Endothelial cell of umbilical vein (primary cell): ENCODE results near the gene SFTPD. TPM values are rescaled to one million over a fixed set of nuclear protein-coding genes. Genes with fewer than 3 reads are reported as not detected.

Source experiments
- BruUV-seq: library from RNA; stranded (reverse); fragments of 400-500 nt; replicated peaks from 2 replicates; lab custom pipeline; 2021; lab: Mats Ljungman, UMichigan
- CTCF ChIA-PET: fragments of 300-600, 350-600 bp; sonication (Branson Sonifier 250); formaldehyde crosslinking; loops from one replicate; lab custom pipeline; 2021; ENCODE audit warnings: antibody characterized with exemption, inconsistent platforms; lab: Charles Lee
- POLR2A ChIA-PET: fragments of 300-600, 350-600 bp; sonication (Branson Sonifier 250); formaldehyde crosslinking; loops from one replicate; lab custom pipeline; 2021; ENCODE audit warnings: antibody characterized with exemption, inconsistent platforms; lab: Charles Lee
- DNase-seq: peaks from one replicate; pipeline ENCODE4 v3.0.0-alpha.2; 2011; ENCODE audit warnings: low read depth, low spot score
- FAIRE-seq: peaks from 2 replicates; lab custom pipeline; 2011; peaks lifted over from hg19 to GRCh38; lab: Jason Lieb, UNC
- H2AFZ ChIP-seq: 2 replicates; pipeline ENCODE4 v1.6.0; 2012; ENCODE audit warnings: low read depth, low read length, control low read depth, inconsistent platforms
- H3K27ac ChIP-seq: 2 replicates; pipeline ENCODE4 v1.5.1; 2011; ENCODE audit warnings: low read depth, mild to moderate bottlenecking, control low read depth, low read length, moderate library complexity; ENCODE audit not compliant: insufficient read depth
- H3K27me3 ChIP-seq, 2 experiments: 2 replicates each; pipeline versions ENCODE4 v1.6.0 to v1.6.1; 2011; ENCODE audit warnings: low read length in 2 of 2, mixed read lengths in 1 of 2; ENCODE audit not compliant: control insufficient read depth in 2 of 2, insufficient read depth in 2 of 2
- H3K36me3 ChIP-seq, 2 experiments: 2 replicates in 1 of 2; 3 replicates in 1 of 2; pipeline ENCODE4 v1.5.1; 2011; ENCODE audit warnings: low read length in 2 of 2, mild to moderate bottlenecking in 1 of 2, moderate library complexity in 1 of 2; ENCODE audit not compliant: control insufficient read depth in 2 of 2, insufficient read depth in 2 of 2; ENCODE audit errors: extremely low read depth in 1 of 2
- H3K4me1 ChIP-seq: 3 replicates; pipeline ENCODE4 v1.5.1; 2011; ENCODE audit warnings: mild to moderate bottlenecking, low read length; ENCODE audit not compliant: control insufficient read depth, insufficient read depth; ENCODE audit errors: extremely low read depth
- H3K4me2 ChIP-seq: 2 replicates; pipeline ENCODE4 v1.6.1; 2011; ENCODE audit warnings: low read length, control low read depth, mixed read lengths; ENCODE audit not compliant: insufficient read depth
- H3K4me3 ChIP-seq, 3 experiments: fragments of 200-600 bp in 1 of 3; sonication (generic), shearing (Covaris generic) in 1 of 3; replicated peaks in 1 of 3; 2 replicates each; pipeline ENCODE4 v1.5.1; 2011 to 2016; ENCODE audit warnings: control low read depth in 3 of 3, low read length in 3 of 3, mild to moderate bottlenecking in 2 of 3, inconsistent platforms in 1 of 3, low read depth in 1 of 3, moderate library complexity in 1 of 3; ENCODE audit not compliant: insufficient read depth in 1 of 3
- H3K79me2 ChIP-seq: 2 replicates; pipeline ENCODE4 v1.6.0; 2012; ENCODE audit warnings: low read length, inconsistent platforms; ENCODE audit not compliant: control insufficient read depth, insufficient read depth
- H3K9ac ChIP-seq: replicated peaks from 2 replicates; pipeline ENCODE3; 2011; ENCODE audit warnings: low read length, control low read depth; ENCODE audit not compliant: insufficient read depth; ENCODE audit errors: extremely low read depth
- H3K9me1 ChIP-seq: replicated peaks from 3 replicates; pipeline ENCODE4 v1.6.0; 2011; ENCODE audit warnings: mild to moderate bottlenecking, low read length; ENCODE audit not compliant: control insufficient read depth, insufficient read depth; ENCODE audit errors: extremely low read depth
- H3K9me3 ChIP-seq: replicated peaks from 2 replicates; pipeline ENCODE4 v1.5.1; 2012; ENCODE audit warnings: low read length, inconsistent platforms; ENCODE audit not compliant: control insufficient read depth, insufficient read depth
- H4K20me1 ChIP-seq: replicated peaks from 2 replicates; pipeline ENCODE3; 2011; ENCODE audit warnings: mild to moderate bottlenecking, low read length; ENCODE audit not compliant: control insufficient read depth, insufficient read depth; ENCODE audit errors: extremely low read depth
- EZH2 ChIP-seq: IDR thresholded peaks from 2 replicates; pipeline ENCODE4 v1.6.1; 2012; ENCODE audit warnings: borderline replicate concordance, low read depth, mild to moderate bottlenecking, moderate library complexity, low read length, inconsistent platforms; ENCODE audit not compliant: severe bottlenecking
- GATA2 ChIP-seq: IDR thresholded peaks from 2 replicates; pipeline ENCODE4 v1.7.0; 2011; ENCODE audit warnings: low read depth, mild to moderate bottlenecking, moderate library complexity, mixed read lengths, low read length; ENCODE audit not compliant: insufficient read length, insufficient read depth
- JUN ChIP-seq: IDR thresholded peaks from 2 replicates; pipeline ENCODE4 v1.6.1; 2011; ENCODE audit warnings: borderline replicate concordance, low read depth; ENCODE audit not compliant: insufficient read length, insufficient read depth
- POLR2A ChIP-seq: IDR thresholded peaks from 2 replicates; pipeline ENCODE4 v1.6.1; 2012; ENCODE audit warnings: low read depth, mild to moderate bottlenecking, control low read depth, low read length
- POLR2AphosphoS5 ChIP-seq: IDR thresholded peaks from 2 replicates; pipeline ENCODE4 v1.6.1; 2012; ENCODE audit warnings: low read depth, mild to moderate bottlenecking, control low read depth, low read length, moderate library complexity; ENCODE audit not compliant: insufficient read depth
- dilution Hi-C: fragments of 300-500 bp; cut with MboI; formaldehyde crosslinking; loops from one replicate; pipeline ENCODE4 v1.15.0; 2019; ENCODE audit warnings: low sequenced_read_pairs; ENCODE audit not compliant: extremely low pct_ligation_motif_present
- intact Hi-C: fragments of 100-400 bp; cut with micrococcal nuclease; formaldehyde crosslinking; loops from one replicate; pipeline ENCODE4 v1.10.0; 2022
- polyA plus RNA-seq, 4 experiments: library from polyadenylated mRNA; depleted of rRNA in 3 of 4; stranded (reverse) in 3 of 4; unstranded in 1 of 4; fragments of >200 nt; gene quantifications; 2 replicates each; pipeline versions ENCODE4 v1.2.1 to v1.2.3, GENCODE V29; 2011 to 2012; ENCODE audit warnings: missing spikeins in 1 of 4
- total RNA-seq: library from RNA; stranded (reverse); gene quantifications from 2 replicates; pipeline ENCODE4 v1.2.3, GENCODE V29; 2021
- TF ChIP-seq, protein P1 (sequence below), 2 donors: IDR thresholded peaks; 1 replicate in 1 of 2; 2 replicates in 1 of 2; pipeline ENCODE4 v1.5.1; 2011; ENCODE audit warnings: low read length in 2 of 2, mild to moderate bottlenecking in 2 of 2, moderate library complexity in 2 of 2, control low read depth in 1 of 2, inconsistent platforms in 1 of 2, low read depth in 1 of 2; ENCODE audit not compliant: insufficient read depth in 1 of 2; ENCODE audit errors: extremely low read depth in 1 of 2

Gene SFTPD
- total and polyA plus RNA-seq, 2 donors (not counting 3 experiments of a cell fraction or from before 2014, with no cell fraction given) = not detected

GRCh38 chr10:79979310-79979975 is 30.5 kb upstream of the SFTPD start:
- peaks cover 34 to 39% of the 10 kb centered on the region in 2 experiments for H3K27me3 ChIP-seq
- no peaks in the 10 kb centered on the region for H3K4me1 ChIP-seq
- no TSS peak for BruUV-seq
- DNase-seq = no peak
- dilution Hi-C loops = no loop called here
- H3K9ac ChIP-seq = no peak overlapping the region
- POLR2A ChIA-PET = no interaction called here
- H3K9me1 ChIP-seq = no peaks in the 10 kb centered on the region
- H3K79me2 ChIP-seq = no peaks in the 10 kb centered on the region
- no peaks in the 10 kb centered on the region for H3K36me3 ChIP-seq
- no peak overlapping the region for H3K4me3 ChIP-seq
- H3K27ac ChIP-seq = no peak overlapping the region
- H2AFZ ChIP-seq = no peak overlapping the region
- CTCF ChIA-PET = no interaction called here
- no peak for FAIRE-seq
- no peak for TF ChIP-seq POLR2AphosphoS5
- TF ChIP-seq, protein P1, sequence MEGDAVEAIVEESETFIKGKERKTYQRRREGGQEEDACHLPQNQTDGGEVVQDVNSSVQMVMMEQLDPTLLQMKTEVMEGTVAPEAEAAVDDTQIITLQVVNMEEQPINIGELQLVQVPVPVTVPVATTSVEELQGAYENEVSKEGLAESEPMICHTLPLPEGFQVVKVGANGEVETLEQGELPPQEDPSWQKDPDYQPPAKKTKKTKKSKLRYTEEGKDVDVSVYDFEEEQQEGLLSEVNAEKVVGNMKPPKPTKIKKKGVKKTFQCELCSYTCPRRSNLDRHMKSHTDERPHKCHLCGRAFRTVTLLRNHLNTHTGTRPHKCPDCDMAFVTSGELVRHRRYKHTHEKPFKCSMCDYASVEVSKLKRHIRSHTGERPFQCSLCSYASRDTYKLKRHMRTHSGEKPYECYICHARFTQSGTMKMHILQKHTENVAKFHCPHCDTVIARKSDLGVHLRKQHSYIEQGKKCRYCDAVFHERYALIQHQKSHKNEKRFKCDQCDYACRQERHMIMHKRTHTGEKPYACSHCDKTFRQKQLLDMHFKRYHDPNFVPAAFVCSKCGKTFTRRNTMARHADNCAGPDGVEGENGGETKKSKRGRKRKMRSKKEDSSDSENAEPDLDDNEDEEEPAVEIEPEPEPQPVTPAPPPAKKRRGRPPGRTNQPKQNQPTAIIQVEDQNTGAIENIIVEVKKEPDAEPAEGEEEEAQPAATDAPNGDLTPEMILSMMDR (IDR thresholded peaks at IDR 0.05; ENCODE audit: extremely low read depth in 1 of 2, insufficient read depth in 1 of 2, low read depth in 1 of 2, low read length in 2 of 2) = no peak
- no peak for TF ChIP-seq GATA2
- no peak for TF ChIP-seq POLR2A
- no peak for TF ChIP-seq EZH2
- TF ChIP-seq JUN = no peak
- no peaks in the 10 kb centered on the region for H3K9me3 ChIP-seq
- H4K20me1 ChIP-seq = no peaks in the 10 kb centered on the region
- intact Hi-C loops = no loop called here
- no peak overlapping the region for H3K4me2 ChIP-seq
